Cardiac muscle cell (in vitro differentiated cells and primary cell): ENCODE measurements around the gene CERS6. TPM values are rescaled to one million over a fixed set of nuclear protein-coding genes. Genes with fewer than 3 reads are reported as not detected.

Experiments
- DNase-seq, 2 donors: peaks; one replicate each; pipeline versions ENCODE4 v3.0.0 to v3.0.0-alpha.2; 2010 to 2017; ENCODE audit warnings: low read depth in 1 of 2, low spot score in 1 of 2
- H3K27ac ChIP-seq: fragments of 200-600 bp; sonication (generic); 2 replicates; pipeline ENCODE4 v1.5.1; 2016
- H3K27me3 ChIP-seq: fragments of 200-600 bp; sonication (generic); 2 replicates; pipeline ENCODE4 v1.6.0; 2016; ENCODE audit warnings: control low read depth
- H3K36me3 ChIP-seq: fragments of 200-600 bp; sonication (generic); 2 replicates; pipeline ENCODE4 v1.5.1; 2016; ENCODE audit warnings: control low read depth
- H3K4me1 ChIP-seq: fragments of 200-600 bp; sonication (generic); 2 replicates; pipeline ENCODE4 v1.8.1; 2017; ENCODE audit warnings: low read depth, mild to moderate bottlenecking, mixed run types
- H3K4me3 ChIP-seq: fragments of 200-600 bp; sonication (generic); 2 replicates; pipeline ENCODE4 v1.5.1; 2016; ENCODE audit warnings: mild to moderate bottlenecking
- H3K9me3 ChIP-seq: fragments of 200-600 bp; sonication (generic); 2 replicates; pipeline ENCODE4 v1.5.1; 2017; ENCODE audit warnings: low read depth, mild to moderate bottlenecking, control low read depth
- CTCF ChIP-seq: IDR thresholded peaks from 2 replicates; pipeline ENCODE4 v1.5.1; 2012; ENCODE audit warnings: low read depth, mild to moderate bottlenecking, low read length
- polyA plus RNA-seq: library from polyadenylated mRNA; unstranded; fragments of >200 nt; fragmentation: Nextera tagmentation; extraction: Ambion mirVana; gene quantifications from 2 replicates; pipeline ENCODE4 v1.2.1, GENCODE V29; 2016
- total RNA-seq: library from RNA; depleted of rRNA; stranded (reverse); fragments of >200 nt; gene quantifications from 2 replicates; pipeline ENCODE4 v1.2.3, GENCODE V29; 2016

CERS6 gene
- total and polyA plus RNA-seq, 2 experiments from 2014 or later = 17.1 to 26.6 TPM

GRCh38 chr2:168804214-168804613, 348.1 kb downstream of the CERS6 start:
- TF ChIP-seq CTCF = no peak
- Histone ChIP-seq H3K9me3 (no peaks in the 10 kb centered on the region), H3K36me3 (no peaks in the 10 kb centered on the region), H3K4me3 (no peak overlapping the region), H3K27me3 (no peaks in the 10 kb centered on the region), H3K4me1 (peaks cover 14% of the 10 kb centered on the region), H3K27ac (no peak overlapping the region)
- no peak for DNase-seq

GRCh38 chr2:168805615-168806014, 349.5 kb downstream of the CERS6 start:
- Histone ChIP-seq H3K9me3 (no peaks in the 10 kb centered on the region), H3K4me3 (no peak overlapping the region), H3K27ac (no peak overlapping the region), H3K4me1 (peaks cover 14% of the 10 kb centered on the region), H3K36me3 (no peaks in the 10 kb centered on the region), H3K27me3 (no peaks in the 10 kb centered on the region)
- TF ChIP-seq CTCF = no peak
- no peak for DNase-seq

GRCh38 chr2:168809537-168809936, 353.5 kb downstream of the CERS6 start:
- Histone ChIP-seq H3K36me3 (no peaks in the 10 kb centered on the region), H3K9me3 (no peaks in the 10 kb centered on the region), H3K27ac (no peak overlapping the region), H3K27me3 (no peaks in the 10 kb centered on the region), H3K4me1 (no peaks in the 10 kb centered on the region), H3K4me3 (no peak overlapping the region)
- TF ChIP-seq CTCF = no peak
- no peak for DNase-seq

GRCh38 chr2:168810235-168810634, 354.2 kb downstream of the CERS6 start:
- DNase-seq = no peak
- Histone ChIP-seq H3K4me3 (no peak overlapping the region), H3K36me3 (no peaks in the 10 kb centered on the region), H3K27me3 (no peaks in the 10 kb centered on the region), H3K9me3 (no peaks in the 10 kb centered on the region), H3K27ac (no peak overlapping the region), H3K4me1 (no peaks in the 10 kb centered on the region)
- no peak for TF ChIP-seq CTCF

GRCh38 chr2:168811696-168812095, 355.6 kb downstream of the CERS6 start:
- TF ChIP-seq CTCF = no peak
- Histone ChIP-seq H3K27ac (no peak overlapping the region), H3K27me3 (no peaks in the 10 kb centered on the region), H3K36me3 (no peaks in the 10 kb centered on the region), H3K4me3 (no peak overlapping the region), H3K4me1 (no peaks in the 10 kb centered on the region), H3K9me3 (no peaks in the 10 kb centered on the region)
- no peak for DNase-seq

GRCh38 chr2:168814046-168814445, 358.0 kb downstream of the CERS6 start:
- H3K9me3 ChIP-seq = no peaks in the 10 kb centered on the region
- H3K27me3 ChIP-seq = no peaks in the 10 kb centered on the region
- no peaks in the 10 kb centered on the region for H3K4me1 ChIP-seq
- no peaks in the 10 kb centered on the region for H3K36me3 ChIP-seq
- DNase-seq = no peak
- H3K27ac ChIP-seq = no peak overlapping the region
- H3K4me3 ChIP-seq = no peak overlapping the region
- TF ChIP-seq CTCF = no peak
